ENCODE results near the gene TGFBI.

The TGFBI gene

DNA sequence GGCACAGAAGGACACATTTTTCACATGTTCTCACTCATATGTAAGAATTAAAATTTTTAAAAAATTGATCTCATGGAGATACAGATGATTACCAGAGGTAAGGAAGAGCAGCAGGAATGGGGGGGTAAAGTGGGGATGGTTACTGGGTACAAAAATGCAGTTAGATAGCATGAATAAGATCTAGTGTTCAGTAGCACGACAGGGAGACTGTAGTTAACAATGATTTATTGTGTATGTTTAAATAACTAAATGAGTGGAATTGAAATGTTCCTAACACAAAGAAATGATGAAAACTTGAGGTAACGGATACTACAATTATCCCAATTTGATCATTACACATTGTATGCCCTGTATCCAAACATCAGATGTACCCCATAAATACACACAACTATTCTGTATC is 15.2 kb upstream of the TGFBI start:
- TF ChIP-seq ZNF274 (IDR thresholded peaks at IDR 0.05; ENCODE audit: low read depth, low read length) = no peak
- no peak overlapping the region for H3K4me3 ChIP-seq (ENCODE audit: low read length)

DNA sequence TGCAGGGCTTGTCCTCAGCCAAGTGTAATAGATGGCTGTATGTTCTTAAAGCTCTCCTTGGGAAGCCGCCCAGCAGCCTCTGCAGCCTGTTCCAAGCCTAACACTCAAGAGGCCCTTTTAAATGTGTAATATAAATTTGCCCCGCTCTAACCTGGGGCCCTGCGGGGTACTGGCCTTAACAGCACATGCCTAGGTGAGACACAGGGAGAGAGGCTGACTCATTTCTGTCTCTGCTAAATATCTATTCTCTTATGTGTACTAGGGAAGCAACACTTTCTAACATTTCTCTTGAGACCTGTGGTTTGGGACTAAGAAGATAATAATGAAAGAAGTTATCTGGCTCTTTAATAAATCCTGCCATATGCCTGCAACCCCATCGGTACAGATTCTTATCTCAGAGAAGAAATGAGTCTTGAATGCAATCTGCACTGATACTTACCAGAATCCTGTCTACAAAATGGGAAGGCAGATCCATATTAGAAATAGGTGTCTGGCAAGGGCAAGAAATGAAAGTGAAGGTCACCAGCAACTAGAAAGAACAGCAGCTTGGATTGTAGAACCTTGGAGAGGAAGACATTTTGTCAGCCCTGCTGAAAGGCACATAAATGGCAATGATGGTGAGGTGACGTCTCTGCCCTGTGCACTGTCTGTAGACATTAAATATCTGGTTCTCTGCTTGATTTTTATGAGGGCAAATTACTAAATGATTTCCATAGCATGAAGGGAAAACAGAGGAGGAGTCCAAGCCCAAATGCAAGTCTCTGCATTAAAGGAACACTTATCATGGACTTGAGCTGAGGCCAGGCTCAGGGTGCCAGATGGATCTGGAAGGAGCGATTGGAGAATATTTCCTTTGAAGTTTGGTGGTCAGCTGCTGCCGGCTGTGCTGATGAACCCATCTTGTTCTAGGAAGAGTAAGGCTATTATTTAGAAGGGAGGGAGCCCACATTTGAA is 14.5 kb upstream of the TGFBI start:
- no peak overlapping the region for H3K4me3 ChIP-seq (ENCODE audit: low read length)
- no peak for TF ChIP-seq ZNF274 (IDR thresholded peaks at IDR 0.05; ENCODE audit: low read depth, low read length)

DNA sequence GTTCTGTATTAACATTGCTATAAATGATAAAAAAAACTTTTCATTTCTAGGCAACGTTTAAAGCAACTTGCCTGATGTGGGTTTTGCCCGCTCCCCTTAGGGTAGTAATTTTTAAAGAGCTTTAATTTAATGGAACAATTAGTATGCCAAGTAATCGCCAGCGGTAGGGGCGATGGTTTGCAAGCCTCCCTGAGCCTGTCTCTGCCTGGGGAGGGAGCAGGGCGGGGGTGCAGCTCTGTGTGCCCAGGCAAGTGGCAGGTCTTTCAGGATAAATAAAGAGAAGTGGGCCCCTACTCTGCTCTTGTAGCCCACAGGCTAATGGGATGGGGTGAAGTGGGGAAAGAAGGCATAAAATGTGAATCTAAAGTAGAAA is 13.8 kb upstream of the TGFBI start:
- TF ChIP-seq ZNF274 (IDR thresholded peaks at IDR 0.05; ENCODE audit: low read depth, low read length) = no peak
- no peak overlapping the region for H3K4me3 ChIP-seq (ENCODE audit: low read length)

DNA sequence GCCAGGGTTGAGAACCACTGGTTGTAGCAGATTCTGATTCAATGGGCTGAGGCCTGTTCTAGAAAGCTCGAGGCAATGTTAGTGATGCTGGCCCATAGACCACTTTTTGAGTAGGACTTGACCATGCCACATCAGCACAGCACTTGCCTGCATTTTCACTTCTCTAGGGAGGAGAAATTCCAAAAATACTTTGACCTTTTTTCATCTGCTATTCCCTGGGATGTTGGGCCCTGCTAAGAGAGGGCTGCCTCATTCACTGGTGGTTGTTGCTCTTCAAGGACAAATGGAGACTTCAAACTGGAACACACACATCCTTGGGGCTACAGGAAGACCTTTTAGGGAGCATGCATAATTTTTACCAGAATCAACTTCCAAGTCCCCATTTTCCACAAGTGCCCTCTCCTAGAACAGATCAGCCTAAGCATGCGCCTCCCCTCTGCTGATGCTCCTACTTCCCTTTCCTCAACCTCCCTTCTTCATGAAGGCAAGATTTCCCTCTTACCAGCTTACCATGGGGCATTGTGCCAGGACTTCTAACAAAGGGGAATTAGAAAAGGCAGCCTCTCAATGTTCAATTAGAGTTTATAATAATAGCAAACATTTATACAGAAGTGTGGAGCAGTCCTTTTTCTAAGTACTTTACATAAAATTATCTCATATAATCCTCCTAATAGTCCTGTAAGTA is 12.7 kb upstream of the TGFBI start:
- no peak for TF ChIP-seq ZNF274 (IDR thresholded peaks at IDR 0.05; ENCODE audit: low read depth, low read length)

DNA sequence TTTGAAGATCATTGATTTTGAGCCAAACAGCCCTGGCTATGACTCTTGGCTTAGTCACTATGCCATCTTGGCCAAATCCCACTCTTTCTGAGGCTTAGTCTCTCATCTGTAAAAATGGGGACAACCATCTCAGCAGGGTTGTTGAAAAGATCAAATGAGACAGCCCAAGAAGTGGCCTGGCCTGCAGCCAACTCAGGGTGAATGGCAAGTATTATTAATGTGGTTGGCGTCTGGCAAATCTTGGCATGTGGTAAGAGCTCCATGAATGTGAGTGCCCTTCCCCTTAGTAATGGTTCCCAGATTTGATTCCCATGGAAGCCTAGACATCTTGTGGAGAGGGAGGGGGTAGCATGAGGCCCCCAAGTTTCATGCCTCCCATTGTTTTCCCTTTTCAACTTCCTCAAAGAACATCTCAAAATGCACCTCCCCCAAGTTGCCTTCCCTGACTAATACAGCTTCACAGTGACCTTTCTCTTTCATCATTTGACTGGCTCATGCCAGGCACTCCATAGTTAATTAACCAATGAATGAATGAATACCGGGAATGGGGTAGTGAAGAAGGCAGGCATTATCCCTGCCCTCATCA is 11.8 kb upstream of the TGFBI start:
- no peak for TF ChIP-seq ZNF274 (IDR thresholded peaks at IDR 0.05; ENCODE audit: low read depth, low read length)

More for the DNA sequence above, 12.7 kb upstream of the TGFBI start:
- H3K4me3 ChIP-seq (ENCODE audit: low read length) = no peak overlapping the region

DNA sequence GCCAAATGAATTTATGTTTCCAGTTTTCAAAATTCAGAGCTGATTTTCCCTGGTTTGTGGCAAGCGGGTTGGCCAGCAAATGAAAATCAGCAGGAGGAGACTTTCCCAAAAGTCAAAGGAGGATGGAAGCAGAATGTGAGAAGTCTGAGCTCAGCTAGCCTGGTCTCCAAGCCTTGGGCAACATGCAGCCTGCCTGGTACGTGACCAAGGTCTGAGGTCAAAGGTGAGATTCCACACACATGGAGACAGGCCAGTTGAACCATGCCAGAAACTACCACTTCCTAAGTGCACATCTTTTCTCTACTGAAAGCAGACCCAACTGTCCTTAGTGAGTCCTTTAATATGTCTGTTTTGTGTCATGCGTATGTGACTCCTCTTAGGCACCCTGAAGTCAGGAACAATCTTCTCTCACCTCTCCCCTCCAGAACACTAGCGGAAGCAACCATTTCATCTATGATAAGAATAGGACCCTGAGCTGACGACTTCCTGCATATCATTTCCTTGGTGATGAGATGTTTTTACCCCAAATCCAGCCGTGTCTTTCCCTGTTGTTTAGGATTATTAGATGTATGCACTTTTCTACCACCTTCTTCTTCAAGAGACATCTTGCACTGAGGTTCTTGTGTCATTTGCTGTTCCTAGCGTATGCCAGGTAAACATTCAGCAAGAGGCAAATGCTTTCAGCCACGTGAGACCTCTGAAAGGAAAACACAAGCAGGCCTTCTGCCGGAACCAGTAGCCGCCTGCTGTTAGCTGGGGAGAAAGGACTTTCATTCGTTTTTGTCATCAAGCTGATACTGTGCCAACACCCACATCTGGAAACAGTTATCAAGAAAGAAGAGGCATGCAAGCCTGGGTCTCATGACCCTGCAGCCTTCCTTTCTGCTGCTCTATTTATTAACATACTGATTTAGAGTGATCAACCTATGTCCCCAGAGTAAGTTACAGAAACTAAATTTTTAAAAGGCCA is 9.7 kb upstream of the TGFBI start:
- TF ChIP-seq ZNF274 (IDR thresholded peaks at IDR 0.05; ENCODE audit: low read depth, low read length) = no peak
- H3K4me3 ChIP-seq (ENCODE audit: low read length) = no peak overlapping the region

More for the DNA sequence above, 11.8 kb upstream of the TGFBI start:
- no peak overlapping the region for H3K4me3 ChIP-seq (ENCODE audit: low read length)

DNA sequence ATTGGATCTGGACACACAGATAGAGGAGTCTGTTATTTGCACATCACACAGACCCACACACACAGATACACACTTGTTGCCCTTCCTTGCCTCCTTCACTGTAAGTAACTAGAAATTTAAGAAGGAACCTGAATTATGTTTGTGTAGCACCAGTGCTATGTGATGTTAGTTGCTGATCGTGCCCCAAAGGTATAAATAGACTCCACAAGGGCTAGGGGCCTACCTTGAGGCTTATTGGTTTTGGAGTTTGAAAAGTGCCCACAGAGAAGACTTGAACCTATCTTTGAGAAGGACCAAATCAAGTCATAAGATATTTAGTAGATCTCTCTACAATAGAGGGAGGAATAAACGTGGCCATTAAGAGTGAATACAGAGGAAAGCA is 8.8 kb upstream of the TGFBI start:
- TF ChIP-seq ZNF274 (IDR thresholded peaks at IDR 0.05; ENCODE audit: low read depth, low read length) = no peak
- no peak overlapping the region for H3K4me3 ChIP-seq (ENCODE audit: low read length)

DNA sequence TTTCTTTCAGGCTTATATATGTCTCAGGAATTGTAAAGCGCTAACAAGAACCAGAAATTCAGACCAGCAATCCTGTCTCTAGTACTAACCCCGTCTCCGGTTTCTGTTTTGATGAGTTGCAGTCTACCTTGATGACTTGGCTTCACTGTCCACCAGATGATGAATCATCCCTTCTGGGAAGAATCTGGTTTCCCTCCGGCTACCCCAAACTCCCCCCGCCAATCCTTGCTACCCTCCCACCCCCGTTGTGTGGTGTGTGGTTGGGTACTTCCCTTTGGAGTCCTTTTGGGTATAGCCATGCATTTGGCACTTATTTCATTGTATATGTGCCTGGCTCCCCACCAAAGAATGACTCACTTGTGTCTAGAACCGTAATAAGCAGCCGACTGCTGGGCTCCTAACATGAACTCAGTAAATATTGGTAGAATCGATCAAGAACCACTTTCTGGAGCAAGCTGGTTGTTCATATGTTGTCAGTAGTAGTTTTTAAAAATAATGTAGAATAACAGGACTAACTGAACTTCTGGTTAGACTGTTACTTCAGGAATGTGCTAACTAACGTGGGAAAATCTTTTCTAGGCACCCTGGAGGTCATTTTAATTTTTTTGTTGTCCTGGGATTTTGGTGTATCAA is 8.3 kb upstream of the TGFBI start:
- H3K4me3 ChIP-seq (ENCODE audit: low read length) = no peak overlapping the region
- no peak for TF ChIP-seq ZNF274 (IDR thresholded peaks at IDR 0.05; ENCODE audit: low read depth, low read length)

DNA sequence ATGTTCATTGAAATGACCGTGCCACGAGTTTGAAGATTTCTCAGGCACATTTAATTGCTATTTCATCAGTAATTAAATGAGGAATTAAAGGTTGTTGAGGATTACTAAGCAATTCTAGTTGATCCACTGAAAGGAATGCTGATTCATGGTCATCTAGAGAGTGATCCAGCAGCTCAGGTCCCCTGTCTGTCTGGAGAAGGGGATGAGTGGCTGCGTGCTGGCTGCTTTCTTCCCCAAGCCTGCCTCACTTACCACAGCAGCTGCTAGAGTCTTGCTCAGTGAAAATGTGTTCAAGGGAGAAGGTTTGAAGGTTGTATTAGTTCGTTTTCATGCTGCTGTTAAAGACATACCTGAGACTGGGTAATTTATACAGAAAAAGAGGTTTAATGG is 7.8 kb upstream of the TGFBI start:
- H3K4me3 ChIP-seq (ENCODE audit: low read length) = no peak overlapping the region
- no peak for TF ChIP-seq ZNF274 (IDR thresholded peaks at IDR 0.05; ENCODE audit: low read depth, low read length)

DNA sequence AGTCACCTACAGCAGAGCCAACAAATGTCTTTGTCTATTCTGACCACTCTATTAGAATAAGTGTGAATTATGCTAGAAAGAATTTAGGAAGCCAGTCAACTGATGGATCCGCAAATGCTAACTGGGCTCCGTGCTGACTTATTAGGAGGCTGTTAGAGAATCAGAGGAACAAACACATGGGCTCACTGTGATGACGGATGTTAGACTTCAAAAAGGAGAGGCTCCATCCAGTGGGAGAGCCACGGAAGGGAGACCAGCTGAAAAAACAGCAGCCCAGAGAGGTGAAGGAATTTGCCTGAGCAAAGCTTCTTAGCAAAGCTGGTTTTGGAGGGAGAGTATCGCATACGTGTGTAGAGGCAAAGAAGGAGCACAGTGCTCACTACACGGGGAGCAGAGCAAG is 5.8 kb upstream of the TGFBI start:
- H3K4me3 ChIP-seq (ENCODE audit: low read length) = no peak overlapping the region
- no peak for TF ChIP-seq ZNF274 (IDR thresholded peaks at IDR 0.05; ENCODE audit: low read depth, low read length)

DNA sequence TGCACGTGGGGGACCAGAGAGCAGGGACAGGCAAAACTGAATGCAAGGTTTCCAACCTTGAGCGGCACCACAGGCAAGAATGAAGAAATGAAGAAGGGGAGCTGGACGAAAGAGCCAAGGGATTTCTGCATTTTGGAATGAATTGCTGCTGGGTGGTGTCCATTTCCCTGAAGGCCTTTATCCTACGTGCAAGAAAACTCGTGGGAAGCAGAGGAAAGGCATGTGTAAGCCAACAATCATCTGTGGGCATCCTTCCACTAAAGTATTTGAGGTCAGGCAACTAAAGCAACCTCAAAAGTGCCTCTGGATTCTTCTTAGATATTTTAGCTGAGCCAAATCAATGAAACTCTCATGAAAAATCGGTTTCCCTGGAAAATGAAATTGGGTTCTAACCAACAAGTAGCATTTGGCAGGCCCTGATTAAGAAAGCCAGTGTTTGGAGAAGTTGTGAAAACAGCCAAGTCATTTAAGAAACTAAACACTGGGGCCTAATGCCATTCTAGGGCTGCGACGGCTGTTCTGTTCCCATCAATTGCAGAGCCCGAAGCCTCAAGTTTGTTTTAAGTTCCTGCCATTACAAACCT is 4.7 kb upstream of the TGFBI start:
- no peak for TF ChIP-seq ZNF274 (IDR thresholded peaks at IDR 0.05; ENCODE audit: low read depth, low read length)

DNA sequence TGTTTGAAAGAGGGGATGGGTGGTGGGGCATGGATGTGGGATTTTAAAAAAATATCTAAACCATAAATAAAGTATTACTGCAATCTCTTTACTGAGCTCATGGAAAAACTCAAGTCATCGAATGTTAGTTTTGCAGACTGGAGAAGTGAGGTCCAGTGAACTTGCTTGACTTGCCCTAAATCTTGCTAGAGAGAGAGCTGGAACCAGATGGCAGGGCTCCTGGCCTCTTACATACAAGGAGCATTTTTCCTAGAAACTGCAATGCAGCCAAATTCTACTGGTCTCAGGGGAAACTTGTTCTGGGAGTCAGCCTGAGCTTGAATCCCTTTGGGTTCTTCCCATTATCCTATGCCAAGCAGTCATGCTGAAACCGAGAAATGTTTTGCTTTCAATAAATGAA is 2.9 kb upstream of the TGFBI start:
- TF ChIP-seq ZNF274 (IDR thresholded peaks at IDR 0.05; ENCODE audit: low read depth, low read length) = no peak
- H3K4me3 ChIP-seq (ENCODE audit: low read length) = no peak overlapping the region

More for the DNA sequence above, 4.7 kb upstream of the TGFBI start:
- H3K4me3 ChIP-seq (ENCODE audit: low read length) = no peak overlapping the region

DNA sequence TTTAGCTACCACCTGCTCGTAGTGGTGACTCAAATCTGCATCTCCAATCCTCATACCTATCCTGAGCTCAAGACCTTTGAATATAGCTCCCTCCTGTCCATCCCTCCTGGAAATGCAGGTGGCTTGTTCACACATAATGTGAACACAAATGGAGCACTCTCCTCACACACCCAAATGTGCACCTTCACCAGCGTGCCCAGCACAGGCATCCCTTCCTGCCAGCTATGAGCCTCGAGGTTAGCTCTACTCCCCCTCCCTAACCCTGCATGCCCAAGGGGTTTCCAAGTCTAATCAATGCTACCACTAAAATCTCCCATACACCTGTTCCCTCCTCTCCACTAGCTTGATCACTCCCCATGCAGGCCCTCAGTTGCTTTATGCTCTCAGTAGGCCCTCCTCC is 2.2 kb upstream of the TGFBI start:
- no peak for TF ChIP-seq ZNF274 (IDR thresholded peaks at IDR 0.05; ENCODE audit: low read depth, low read length)
- no peak overlapping the region for H3K4me3 ChIP-seq (ENCODE audit: low read length)
